Liver (tissue), 9 donors: ENCODE measurements around the gene UBE4A. TPM values are rescaled to one million over a fixed set of nuclear protein-coding genes. Genes with fewer than 3 reads are reported as not detected.

Experiments
- DNase-seq: peaks from one replicate; pipeline ENCODE4 v3.0.0-alpha.2; 2017; ENCODE audit warnings: low spot score
- H3K27ac ChIP-seq, 2 donors: one replicate each; pipeline ENCODE4 v1.7.0; 2013; ENCODE audit warnings: inconsistent platforms in 2 of 2, low read length in 2 of 2, control low read depth in 1 of 2, low read depth in 1 of 2, mild to moderate bottlenecking in 1 of 2
- H3K27me3 ChIP-seq, 4 donors: one replicate each; pipeline versions ENCODE4 v1.6.1 to v1.7.0; 2013; ENCODE audit warnings: low read length in 3 of 4, inconsistent platforms in 1 of 4, mild to moderate bottlenecking in 1 of 4, moderate library complexity in 1 of 4; ENCODE audit not compliant: control insufficient read depth in 4 of 4, insufficient read depth in 4 of 4
- H3K36me3 ChIP-seq, 4 donors: one replicate each; pipeline versions ENCODE4 v1.6.1 to v1.7.0; 2013; ENCODE audit warnings: low read length in 3 of 4, mild to moderate bottlenecking in 3 of 4, low read depth in 1 of 4, moderate library complexity in 1 of 4; ENCODE audit not compliant: control insufficient read depth in 4 of 4, insufficient read depth in 3 of 4
- H3K4me1 ChIP-seq, 4 donors: one replicate each; pipeline versions ENCODE4 v1.6.1 to v1.7.0; 2013; ENCODE audit warnings: low read length in 3 of 4, mild to moderate bottlenecking in 3 of 4, moderate library complexity in 1 of 4; ENCODE audit not compliant: control insufficient read depth in 4 of 4, insufficient read depth in 4 of 4
- H3K4me3 ChIP-seq, 3 donors: one replicate each; pipeline versions ENCODE4 v1.6.1 to v1.7.0; 2013; ENCODE audit warnings: low read length in 3 of 3, control low read depth in 1 of 3, low read depth in 1 of 3, mild to moderate bottlenecking in 1 of 3
- H3K9ac ChIP-seq, 2 donors: one replicate each; pipeline ENCODE4 v1.7.0; 2013; ENCODE audit warnings: low read length in 2 of 2, mild to moderate bottlenecking in 2 of 2, moderate library complexity in 2 of 2, control low read depth in 1 of 2, low read depth in 1 of 2
- H3K9me3 ChIP-seq, 4 donors: one replicate each; pipeline versions ENCODE4 v1.6.1 to v1.7.0; 2013; ENCODE audit warnings: low read length in 3 of 4; ENCODE audit not compliant: control insufficient read depth in 4 of 4
- CTCF ChIP-seq: fragments of 150-350 bp; IDR thresholded peaks from 2 replicates; pipeline ENCODE4 v1.5.1; 2017; ENCODE audit warnings: improper control_type of control experiment, low read depth, low read length; ENCODE audit not compliant: missing input control
- EGR1 ChIP-seq, 2 donors: IDR thresholded peaks; 2 replicates each; pipeline ENCODE4 v1.6.1; 2016 to 2018; ENCODE audit warnings: antibody characterized with exemption in 2 of 2, low read depth in 2 of 2
- FOXA1 ChIP-seq: IDR thresholded peaks from 2 replicates; pipeline ENCODE4 v1.6.1; 2016; ENCODE audit warnings: antibody characterized with exemption
- FOXA2 ChIP-seq: IDR thresholded peaks from 2 replicates; pipeline ENCODE4 v1.6.1; 2016; ENCODE audit warnings: antibody characterized with exemption
- GABPA ChIP-seq, 2 donors: IDR thresholded peaks in 1 of 2; conservative IDR thresholded peaks in 1 of 2; 2 replicates each; pipeline ENCODE4 v1.6.1; 2016; ENCODE audit warnings: antibody characterized with exemption in 2 of 2, mild to moderate bottlenecking in 1 of 2, moderate library complexity in 1 of 2
- HNF4A ChIP-seq, 2 donors: conservative IDR thresholded peaks; 2 replicates each; pipeline ENCODE4 v1.6.1; 2016; ENCODE audit warnings: antibody characterized with exemption in 2 of 2, mild to moderate bottlenecking in 2 of 2
- HNF4G ChIP-seq: IDR thresholded peaks from 2 replicates; pipeline ENCODE4 v1.6.1; 2016; ENCODE audit warnings: antibody characterized with exemption
- JUND ChIP-seq, 2 donors: IDR thresholded peaks; 2 replicates each; pipeline ENCODE4 v1.6.1; 2016; ENCODE audit warnings: antibody characterized with exemption in 2 of 2
- NR2F2 ChIP-seq: IDR thresholded peaks from 2 replicates; pipeline ENCODE4 v1.6.1; 2016; ENCODE audit warnings: antibody characterized with exemption
- RAD21 ChIP-seq, 2 donors: IDR thresholded peaks; 2 replicates each; pipeline ENCODE4 v1.6.1; 2016; ENCODE audit warnings: antibody characterized with exemption in 2 of 2, mild to moderate bottlenecking in 2 of 2
- REST ChIP-seq: IDR thresholded peaks from 2 replicates; pipeline ENCODE4 v1.6.1; 2016; ENCODE audit warnings: antibody characterized with exemption, mild to moderate bottlenecking
- RXRA ChIP-seq, 2 donors: IDR thresholded peaks; 2 replicates each; pipeline ENCODE4 v1.6.1; 2017 to 2018; ENCODE audit warnings: antibody characterized with exemption in 2 of 2, mild to moderate bottlenecking in 1 of 2
- SP1 ChIP-seq: IDR thresholded peaks from 2 replicates; pipeline ENCODE4 v1.6.1; 2018; ENCODE audit warnings: antibody characterized with exemption, mild to moderate bottlenecking
- TAF1 ChIP-seq: conservative IDR thresholded peaks from 2 replicates; pipeline ENCODE4 v1.6.1; 2016; ENCODE audit warnings: antibody characterized with exemption, mild to moderate bottlenecking
- YY1 ChIP-seq: IDR thresholded peaks from 2 replicates; pipeline ENCODE4 v1.6.1; 2016; ENCODE audit warnings: antibody characterized with exemption, mild to moderate bottlenecking
- WGBS: extraction: QIAGEN DNeasy Blood & Tissue Kit; methylation state at CpG from one replicate; pipeline ENCODE4 v1.1.7; 2013; 5-methylcytosine and 5-hydroxymethylcytosine counted together
- polyA plus RNA-seq, 2 donors: library from polyadenylated mRNA; stranded (reverse) in 1 of 2; unstranded in 1 of 2; fragments of 200-250 nt in 1 of 2; fragments of >200 nt in 1 of 2; fragmentation: Nextera tagmentation in 1 of 2; extraction: Ambion mirVana in 1 of 2; gene quantifications; one replicate each; pipeline versions ENCODE4 v1.2.1 to v1.2.3, GENCODE V29; 2013 to 2015
- total RNA-seq, 2 donors: library from RNA; depleted of rRNA; stranded (reverse); fragments of >200 nt; gene quantifications; one replicate each; pipeline ENCODE4 v1.2.3, GENCODE V29; 2014
- TF ChIP-seq, protein P1 (sequence below): IDR thresholded peaks from 2 replicates; pipeline ENCODE4 v1.6.1; 2016; ENCODE audit warnings: antibody characterized with exemption
- TF ChIP-seq, protein P2 (sequence below): IDR thresholded peaks from 2 replicates; pipeline ENCODE4 v1.6.1; 2016; ENCODE audit warnings: antibody characterized with exemption
- TF ChIP-seq, protein P3 (sequence below): IDR thresholded peaks from 2 replicates; pipeline ENCODE4 v1.6.1; 2016; ENCODE audit warnings: antibody characterized with exemption
- donor health status: healthy.
- donor health status: healthy.
- donor health status: healthy.
- donor health status: healthy.
- donor health status: healthy.

UBE4A gene
- total and polyA plus RNA-seq, 4 donors, result 11.7 to 41.3 (median 19.1) TPM

DNA sequence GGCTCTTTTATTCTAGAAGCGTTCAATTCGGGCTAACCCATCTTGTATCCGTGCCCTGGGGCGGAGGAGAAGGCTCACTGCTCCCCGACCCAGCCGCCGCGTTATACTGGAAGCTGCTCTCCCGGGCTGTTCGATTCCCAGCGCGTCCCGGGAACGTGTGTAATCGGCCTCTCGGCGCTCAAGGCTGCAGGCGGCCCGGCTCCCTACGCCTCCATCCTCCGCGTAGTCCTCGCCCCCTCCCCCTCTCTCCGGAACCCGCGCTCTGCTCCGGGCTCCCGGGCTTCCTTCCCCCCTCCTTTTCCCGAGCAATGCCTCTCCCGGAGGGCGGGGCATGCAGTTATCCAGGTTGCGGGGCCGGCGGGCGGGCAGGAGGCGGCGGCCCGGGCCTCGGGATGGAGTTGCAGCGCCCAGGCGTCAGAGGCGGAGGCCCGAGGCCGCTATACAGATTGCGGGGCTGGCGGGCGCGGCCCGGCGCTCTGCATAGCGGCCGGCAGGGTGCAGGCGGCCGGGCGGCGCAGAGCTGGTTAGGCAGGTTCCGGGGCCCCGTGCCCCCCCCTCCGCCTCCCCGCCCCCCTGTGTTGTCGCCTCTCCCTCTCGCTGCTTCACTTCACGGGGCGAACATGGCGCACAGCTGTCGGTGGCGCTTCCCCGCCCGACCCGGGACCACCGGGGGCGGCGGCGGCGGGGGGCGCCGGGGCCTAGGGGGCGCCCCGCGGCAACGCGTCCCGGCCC, 76.7 kb downstream of the UBE4A start, which contains the start of gene KMT2A (continued):
- peak; percentile 73 for TF ChIP-seq REST
- TF ChIP-seq RAD21 (IDR thresholded peaks at IDR 0.05), result peak in 1 of 2 donors; percentile 12
- TF ChIP-seq JUND (IDR thresholded peaks at IDR 0.05), result no peak

DNA sequence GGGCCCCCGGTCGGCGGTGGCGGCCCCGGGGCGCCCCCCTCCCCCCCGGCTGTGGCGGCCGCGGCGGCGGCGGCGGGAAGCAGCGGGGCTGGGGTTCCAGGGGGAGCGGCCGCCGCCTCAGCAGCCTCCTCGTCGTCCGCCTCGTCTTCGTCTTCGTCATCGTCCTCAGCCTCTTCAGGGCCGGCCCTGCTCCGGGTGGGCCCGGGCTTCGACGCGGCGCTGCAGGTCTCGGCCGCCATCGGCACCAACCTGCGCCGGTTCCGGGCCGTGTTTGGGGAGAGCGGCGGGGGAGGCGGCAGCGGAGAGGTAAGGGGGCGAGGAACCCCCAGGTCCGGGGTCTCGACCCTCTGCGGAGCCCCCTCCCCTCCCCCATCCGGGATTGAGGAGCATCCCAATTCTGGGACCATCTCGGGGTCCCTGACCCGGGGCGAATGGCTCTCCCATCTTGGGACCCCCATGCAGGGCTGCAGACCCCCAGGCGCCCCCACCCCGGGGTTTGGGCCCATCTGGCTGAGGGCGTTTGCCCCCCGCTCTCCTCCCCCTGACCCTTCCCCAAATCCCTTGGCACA, 77.3 kb downstream of the UBE4A start:
- Histone ChIP-seq H3K27me3 (no peaks in the 10 kb centered on the region), H3K9ac (peak overlapping the region; percentile 49 to 58), H3K36me3 (no peaks in the 10 kb centered on the region), H3K4me3 (peak overlapping the region; percentile 63 to 98 (median 88)), H3K4me1 (peaks cover 4 to 51% (median 40%) of the 10 kb centered on the region in 4 donors), H3K9me3 (no peaks in the 10 kb centered on the region), H3K27ac (peak overlapping the region; percentile 79 to 84)
- WGBS, result under 1% methylated on average over 55 of the region's 55 CpGs
- TF ChIP-seq TAF1 (no peak), RAD21 (IDR thresholded peaks at IDR 0.05) (no peak), SP1 (no peak), EGR1 (IDR thresholded peaks at IDR 0.05; ENCODE audit: low read depth in 2 of 2) (no peak), REST (no peak), FOXA1 (no peak), NR2F2 (no peak), HNF4A (conservative IDR thresholded peaks at IDR 0.05) (no peak), CTCF (no peak), HNF4G (no peak), YY1 (no peak), RXRA (IDR thresholded peaks at IDR 0.05) (no peak), GABPA (IDR thresholded peaks at IDR 0.05 in 1 of 2, conservative IDR thresholded peaks at IDR 0.05 in 1 of 2) (no peak), FOXA2 (no peak), JUND (IDR thresholded peaks at IDR 0.05) (no peak)
- TF ChIP-seq, protein P1, sequence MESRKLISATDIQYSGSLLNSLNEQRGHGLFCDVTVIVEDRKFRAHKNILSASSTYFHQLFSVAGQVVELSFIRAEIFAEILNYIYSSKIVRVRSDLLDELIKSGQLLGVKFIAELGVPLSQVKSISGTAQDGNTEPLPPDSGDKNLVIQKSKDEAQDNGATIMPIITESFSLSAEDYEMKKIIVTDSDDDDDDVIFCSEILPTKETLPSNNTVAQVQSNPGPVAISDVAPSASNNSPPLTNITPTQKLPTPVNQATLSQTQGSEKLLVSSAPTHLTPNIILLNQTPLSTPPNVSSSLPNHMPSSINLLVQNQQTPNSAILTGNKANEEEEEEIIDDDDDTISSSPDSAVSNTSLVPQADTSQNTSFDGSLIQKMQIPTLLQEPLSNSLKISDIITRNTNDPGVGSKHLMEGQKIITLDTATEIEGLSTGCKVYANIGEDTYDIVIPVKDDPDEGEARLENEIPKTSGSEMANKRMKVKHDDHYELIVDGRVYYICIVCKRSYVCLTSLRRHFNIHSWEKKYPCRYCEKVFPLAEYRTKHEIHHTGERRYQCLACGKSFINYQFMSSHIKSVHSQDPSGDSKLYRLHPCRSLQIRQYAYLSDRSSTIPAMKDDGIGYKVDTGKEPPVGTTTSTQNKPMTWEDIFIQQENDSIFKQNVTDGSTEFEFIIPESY, result no peak
- TF ChIP-seq, protein P2, sequence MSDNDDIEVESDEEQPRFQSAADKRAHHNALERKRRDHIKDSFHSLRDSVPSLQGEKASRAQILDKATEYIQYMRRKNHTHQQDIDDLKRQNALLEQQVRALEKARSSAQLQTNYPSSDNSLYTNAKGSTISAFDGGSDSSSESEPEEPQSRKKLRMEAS, result no peak
- TF ChIP-seq, protein P3, sequence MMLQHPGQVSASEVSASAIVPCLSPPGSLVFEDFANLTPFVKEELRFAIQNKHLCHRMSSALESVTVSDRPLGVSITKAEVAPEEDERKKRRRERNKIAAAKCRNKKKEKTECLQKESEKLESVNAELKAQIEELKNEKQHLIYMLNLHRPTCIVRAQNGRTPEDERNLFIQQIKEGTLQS, result no peak
- DNase-seq, result no peak
